Endothelial cell of umbilical vein (primary cell): ENCODE results near the gene PER3.

ENCODE experiments used
- EZH2 ChIP-seq: IDR thresholded peaks from 2 replicates; pipeline ENCODE4 v1.6.1; 2012; ENCODE audit warnings: borderline replicate concordance, low read depth, mild to moderate bottlenecking, moderate library complexity, low read length, inconsistent platforms; ENCODE audit not compliant: severe bottlenecking
- FOS ChIP-seq: IDR thresholded peaks from 2 replicates; pipeline ENCODE4 v1.6.1; 2011; ENCODE audit warnings: mild to moderate bottlenecking, low read length, moderate library complexity, borderline replicate concordance; ENCODE audit not compliant: insufficient read depth
- POLR2A ChIP-seq: IDR thresholded peaks from 2 replicates; pipeline ENCODE4 v1.6.1; 2012; ENCODE audit warnings: low read depth, mild to moderate bottlenecking, control low read depth, low read length
- POLR2AphosphoS5 ChIP-seq: IDR thresholded peaks from 2 replicates; pipeline ENCODE4 v1.6.1; 2012; ENCODE audit warnings: low read depth, mild to moderate bottlenecking, control low read depth, low read length, moderate library complexity; ENCODE audit not compliant: insufficient read depth
- TF ChIP-seq, protein P1 (sequence below), 2 donors: IDR thresholded peaks; 1 replicate in 1 of 2; 2 replicates in 1 of 2; pipeline ENCODE4 v1.5.1; 2011; ENCODE audit warnings: low read length in 2 of 2, mild to moderate bottlenecking in 2 of 2, moderate library complexity in 2 of 2, control low read depth in 1 of 2, inconsistent platforms in 1 of 2, low read depth in 1 of 2; ENCODE audit not compliant: insufficient read depth in 1 of 2; ENCODE audit errors: extremely low read depth in 1 of 2
- TF ChIP-seq, protein P2 (sequence below): IDR thresholded peaks from 2 replicates; pipeline ENCODE4 v1.6.1; 2011; ENCODE audit not compliant: insufficient read depth, insufficient read length

DNA sequence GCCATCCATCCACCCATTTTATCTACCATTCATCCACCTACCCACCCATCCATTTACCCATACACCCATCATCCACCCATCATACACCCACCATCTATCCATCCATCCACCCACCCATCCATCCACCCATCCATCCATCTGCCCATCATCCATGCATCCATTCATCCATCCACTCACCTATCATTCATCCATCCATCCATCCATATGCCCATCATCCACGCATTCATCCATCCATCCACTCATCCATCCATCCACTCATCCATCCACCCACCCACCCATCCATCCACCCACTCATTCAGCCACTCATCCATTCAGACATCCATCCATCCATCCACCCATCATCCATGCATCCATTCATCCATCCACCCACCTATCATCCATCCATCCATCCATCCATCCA lies 100.7 kb downstream of the PER3 start:
- TF ChIP-seq, protein P1, sequence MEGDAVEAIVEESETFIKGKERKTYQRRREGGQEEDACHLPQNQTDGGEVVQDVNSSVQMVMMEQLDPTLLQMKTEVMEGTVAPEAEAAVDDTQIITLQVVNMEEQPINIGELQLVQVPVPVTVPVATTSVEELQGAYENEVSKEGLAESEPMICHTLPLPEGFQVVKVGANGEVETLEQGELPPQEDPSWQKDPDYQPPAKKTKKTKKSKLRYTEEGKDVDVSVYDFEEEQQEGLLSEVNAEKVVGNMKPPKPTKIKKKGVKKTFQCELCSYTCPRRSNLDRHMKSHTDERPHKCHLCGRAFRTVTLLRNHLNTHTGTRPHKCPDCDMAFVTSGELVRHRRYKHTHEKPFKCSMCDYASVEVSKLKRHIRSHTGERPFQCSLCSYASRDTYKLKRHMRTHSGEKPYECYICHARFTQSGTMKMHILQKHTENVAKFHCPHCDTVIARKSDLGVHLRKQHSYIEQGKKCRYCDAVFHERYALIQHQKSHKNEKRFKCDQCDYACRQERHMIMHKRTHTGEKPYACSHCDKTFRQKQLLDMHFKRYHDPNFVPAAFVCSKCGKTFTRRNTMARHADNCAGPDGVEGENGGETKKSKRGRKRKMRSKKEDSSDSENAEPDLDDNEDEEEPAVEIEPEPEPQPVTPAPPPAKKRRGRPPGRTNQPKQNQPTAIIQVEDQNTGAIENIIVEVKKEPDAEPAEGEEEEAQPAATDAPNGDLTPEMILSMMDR (IDR thresholded peaks at IDR 0.05; ENCODE audit: extremely low read depth in 1 of 2, insufficient read depth in 1 of 2, low read depth in 1 of 2, low read length in 2 of 2): no peak
- no peak for TF ChIP-seq POLR2AphosphoS5
- no peak for TF ChIP-seq POLR2A
- no peak for TF ChIP-seq EZH2
- TF ChIP-seq, protein P2, sequence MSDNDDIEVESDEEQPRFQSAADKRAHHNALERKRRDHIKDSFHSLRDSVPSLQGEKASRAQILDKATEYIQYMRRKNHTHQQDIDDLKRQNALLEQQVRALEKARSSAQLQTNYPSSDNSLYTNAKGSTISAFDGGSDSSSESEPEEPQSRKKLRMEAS: no peak
- TF ChIP-seq FOS: no peak
